GM21367 (cell line): ENCODE measurements around the gene KLHL13.
"Not testable (repeated sequence)": the region's sequence is repeated elsewhere in the genome, so short reads cannot be mapped to it uniquely, and the experiment has no call there.

Source experiments
- ATAC-seq: cut with Tn5 transposase; IDR thresholded peaks from one replicate; pipeline ENCODE4 v1.9.1; 2021; ENCODE audit not compliant: unreplicated experiment

Gene KLHL13

DNA sequence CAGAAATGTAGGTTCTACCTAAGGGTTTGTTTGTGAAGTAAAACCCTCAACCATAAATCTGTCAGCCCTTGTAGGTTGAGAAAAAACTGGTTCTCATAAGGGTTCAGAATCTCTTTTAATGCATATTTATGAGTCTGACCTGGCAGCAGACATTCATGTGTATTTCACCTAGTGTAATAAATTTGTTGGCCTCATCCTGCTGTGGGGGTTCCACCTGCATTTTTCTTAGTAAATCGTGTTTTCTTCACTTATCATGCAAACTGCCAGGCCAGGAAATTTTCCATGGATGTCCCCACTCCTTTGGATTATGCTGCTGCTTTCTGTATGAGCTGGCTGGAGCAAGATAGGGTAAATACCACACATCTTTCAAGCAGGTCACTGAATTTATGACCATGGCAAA lies 42.4 kb downstream of the KLHL13 start:
- ATAC-seq: no peak

DNA sequence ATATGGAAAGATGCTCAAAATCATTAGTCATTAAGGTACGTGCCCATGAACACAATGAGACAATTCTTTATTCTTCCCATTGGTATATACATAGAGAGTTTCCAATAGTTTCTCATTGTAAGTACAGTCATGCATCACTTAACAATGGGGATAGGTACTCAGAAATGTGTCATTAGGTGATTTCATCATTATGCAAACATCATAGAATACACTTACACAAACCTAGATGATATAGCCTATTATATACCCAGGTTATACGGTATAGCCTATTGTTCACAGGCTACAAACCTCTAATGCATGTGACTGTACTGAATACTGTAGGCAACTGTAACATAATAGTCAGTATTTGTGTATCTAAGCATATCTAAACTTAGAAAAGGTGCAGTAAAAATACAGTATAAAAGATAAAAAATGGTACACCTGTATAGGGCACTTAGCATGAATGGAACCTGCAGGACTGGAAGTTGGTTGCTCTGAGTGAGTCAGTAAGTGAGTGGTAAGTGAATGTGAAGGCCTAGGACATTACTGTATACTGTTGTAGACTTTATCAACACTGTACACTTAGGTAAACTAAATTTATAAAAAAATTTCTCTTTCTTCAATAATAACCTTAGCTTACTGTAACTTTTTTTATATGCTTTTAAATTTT lies 49.6 kb downstream of the KLHL13 start:
- ATAC-seq: no peak

DNA sequence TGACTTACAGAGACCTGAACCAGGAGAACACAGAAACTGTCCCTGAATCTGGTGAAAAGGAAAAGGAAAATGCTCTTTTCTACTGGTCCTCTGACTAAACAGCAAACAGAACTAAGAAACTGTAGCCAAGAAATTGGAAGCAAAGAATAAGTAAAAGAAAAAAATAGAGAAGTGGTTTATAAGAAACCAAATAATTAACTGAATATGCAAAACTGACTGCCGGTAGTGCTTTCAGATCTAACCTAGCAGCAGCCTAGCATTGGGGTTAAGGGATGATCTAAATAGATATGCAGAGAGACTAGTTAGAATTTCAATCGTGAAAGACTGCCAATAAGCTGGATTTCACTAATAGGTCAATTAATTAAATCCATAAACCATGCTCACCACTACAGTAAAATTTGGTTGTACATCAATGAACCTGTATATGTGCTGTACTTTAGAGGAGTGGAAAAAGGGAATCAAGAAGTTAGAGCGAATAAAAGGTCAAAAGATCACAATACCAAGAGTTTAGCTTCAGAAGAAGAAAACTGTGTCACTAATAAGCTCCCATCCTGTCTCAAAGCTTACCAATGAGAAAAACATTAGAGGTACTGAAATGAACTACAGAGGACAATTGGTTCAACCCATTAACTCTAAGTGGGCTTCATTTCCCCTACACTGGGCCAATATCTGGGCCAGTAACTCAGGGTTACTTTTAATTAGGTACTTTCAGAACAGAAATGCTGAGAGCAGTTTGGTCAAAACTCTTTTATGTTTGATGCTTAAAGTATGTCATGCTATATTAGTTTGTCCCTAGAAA lies 53.6 kb downstream of the KLHL13 start:
- ATAC-seq: peak; percentile 77

DNA sequence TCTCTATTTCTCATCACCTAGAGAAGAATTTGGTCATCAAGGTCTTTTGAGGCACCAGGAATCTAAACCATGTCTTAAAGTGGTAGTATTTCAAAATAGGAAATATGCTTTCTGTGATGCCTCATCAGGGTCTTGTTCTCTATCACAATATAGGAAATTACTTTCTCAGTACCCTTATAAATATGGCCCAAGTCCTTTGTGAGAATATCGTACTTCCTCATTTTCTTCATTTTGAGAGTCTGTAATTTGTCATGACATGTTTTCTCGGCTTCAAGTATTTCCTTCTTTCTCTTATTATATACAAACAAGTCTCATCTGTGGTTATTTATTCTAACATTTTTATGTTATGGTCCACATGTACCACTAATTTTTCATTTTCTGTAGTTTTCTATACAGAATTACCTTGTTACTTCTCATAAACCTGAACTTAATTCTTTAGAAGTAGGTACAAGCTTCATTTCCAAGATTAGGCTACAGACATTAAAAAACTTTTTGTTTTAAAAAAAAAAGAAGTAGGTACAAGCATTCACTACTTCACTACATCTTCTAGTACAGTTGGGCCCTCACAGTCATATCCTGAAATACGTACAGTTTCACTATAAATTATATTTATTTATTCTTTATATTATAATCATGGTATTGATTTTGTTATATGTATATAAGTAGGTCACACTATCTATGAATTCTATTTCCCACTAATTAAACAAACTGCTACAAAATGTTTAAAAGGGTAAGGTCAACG lies 54.4 kb downstream of the KLHL13 start:
- ATAC-seq: peak; percentile 58

DNA sequence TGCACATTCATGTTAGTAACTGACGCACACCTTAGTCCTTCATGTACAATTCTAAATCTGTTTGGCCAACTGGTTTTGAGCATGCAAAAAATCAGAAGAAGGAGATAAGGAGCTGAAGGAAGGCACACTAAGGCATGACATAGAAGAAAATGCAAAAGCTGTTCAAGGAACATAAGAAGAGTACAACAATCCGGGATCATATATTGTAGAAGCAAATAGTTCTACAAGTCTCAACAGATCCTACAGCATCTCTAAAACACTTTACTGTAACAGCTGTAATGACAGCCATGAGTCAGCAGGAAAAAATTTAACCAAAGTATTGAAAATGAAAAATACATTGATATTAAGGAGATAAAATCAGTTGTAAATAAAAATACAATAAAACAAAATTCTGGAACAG lies 57.7 kb downstream of the KLHL13 start:
- no peak for ATAC-seq

DNA sequence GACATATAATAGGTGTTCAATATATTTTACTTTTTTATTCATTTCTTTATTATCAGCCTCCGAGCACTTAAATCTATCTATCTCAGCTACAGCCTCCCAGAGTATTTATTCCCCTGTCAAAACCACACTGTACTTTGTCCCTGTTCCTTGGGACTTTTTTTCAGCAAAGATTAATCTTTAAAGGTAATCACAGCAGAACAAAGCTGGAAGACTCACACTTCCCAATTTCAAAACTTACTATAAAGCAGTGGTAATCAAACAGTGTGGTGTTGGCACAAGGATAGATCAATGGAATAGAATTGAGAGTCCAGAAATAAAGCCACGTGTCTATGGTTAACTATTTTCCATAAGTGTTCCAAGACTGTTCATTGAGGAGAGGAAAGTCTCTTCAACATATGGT lies 59.7 kb downstream of the KLHL13 start:
- ATAC-seq: no peak

DNA sequence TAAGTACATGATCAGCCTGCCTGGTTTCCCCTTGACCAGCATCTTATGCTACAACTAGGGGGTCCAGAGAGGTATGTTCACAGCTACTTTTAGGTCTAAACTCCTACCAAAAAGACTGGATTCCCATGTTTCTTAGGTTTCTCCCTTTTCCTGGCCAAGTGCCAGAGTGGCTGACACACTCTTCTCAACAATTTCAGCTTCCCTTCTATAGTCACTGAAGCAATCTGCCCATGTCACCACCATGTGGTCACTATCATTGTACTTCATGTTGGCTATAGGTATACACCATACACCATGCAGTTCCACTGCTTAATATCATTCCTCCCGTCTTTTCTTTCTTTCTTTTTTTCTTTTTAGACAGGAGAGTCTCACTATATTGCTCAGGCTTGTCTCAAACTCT lies 66.9 kb downstream of the KLHL13 start:
- no peak for ATAC-seq

DNA sequence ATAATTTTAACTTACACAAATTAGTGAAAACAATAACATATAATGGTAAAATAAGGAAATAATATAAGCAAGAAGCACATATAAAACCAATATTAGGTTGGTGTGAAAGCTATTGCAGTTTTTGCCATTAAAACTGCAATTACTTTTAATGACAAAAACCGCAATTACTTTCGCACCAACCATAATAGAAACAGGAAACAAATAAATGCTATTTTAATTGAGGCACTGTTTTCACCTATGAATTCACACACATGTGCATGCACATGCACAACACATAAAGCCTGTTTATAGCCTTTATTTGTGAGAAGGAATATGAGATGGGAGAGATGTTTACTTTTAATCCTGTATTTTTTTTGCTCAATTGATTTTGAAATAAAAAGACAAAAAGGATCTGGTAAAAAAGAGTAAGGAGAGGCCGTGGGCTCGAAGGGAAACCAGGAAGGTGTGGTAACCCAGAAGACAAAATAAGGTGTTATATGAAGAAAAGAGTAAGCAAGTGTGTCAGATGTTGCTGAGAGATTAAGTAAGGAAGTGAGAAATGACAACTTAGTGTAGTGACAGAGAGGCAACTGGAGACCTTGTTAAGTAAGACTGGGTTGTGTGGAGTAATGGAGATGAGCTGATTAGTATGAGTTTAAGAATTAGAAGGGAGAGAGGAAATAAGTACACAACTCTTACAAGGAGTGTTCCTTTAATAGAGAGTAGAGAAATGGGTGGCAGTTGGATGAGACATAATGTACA lies 69.0 kb downstream of the KLHL13 start:
- ATAC-seq: no peak

DNA sequence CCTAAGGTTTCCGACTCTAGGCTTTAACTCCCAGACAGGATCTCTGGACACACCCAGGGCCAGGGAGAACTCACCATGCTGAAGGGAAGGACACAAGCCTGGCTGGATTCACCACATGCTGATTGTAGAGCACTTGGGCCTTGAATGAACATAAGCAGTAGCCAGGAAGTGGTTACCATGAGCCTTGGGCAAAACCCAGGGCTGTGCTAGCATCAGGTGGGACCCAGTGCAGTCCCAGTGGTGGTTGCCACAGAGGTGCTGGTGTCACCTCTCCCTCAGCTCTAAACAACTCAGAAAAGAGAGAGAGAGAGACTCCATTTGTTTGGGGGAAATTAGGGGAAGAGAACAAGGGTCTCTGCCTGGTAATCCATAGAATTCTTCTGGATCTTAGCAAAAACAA lies 77.0 kb downstream of the KLHL13 start:
- ATAC-seq: no peak

DNA sequence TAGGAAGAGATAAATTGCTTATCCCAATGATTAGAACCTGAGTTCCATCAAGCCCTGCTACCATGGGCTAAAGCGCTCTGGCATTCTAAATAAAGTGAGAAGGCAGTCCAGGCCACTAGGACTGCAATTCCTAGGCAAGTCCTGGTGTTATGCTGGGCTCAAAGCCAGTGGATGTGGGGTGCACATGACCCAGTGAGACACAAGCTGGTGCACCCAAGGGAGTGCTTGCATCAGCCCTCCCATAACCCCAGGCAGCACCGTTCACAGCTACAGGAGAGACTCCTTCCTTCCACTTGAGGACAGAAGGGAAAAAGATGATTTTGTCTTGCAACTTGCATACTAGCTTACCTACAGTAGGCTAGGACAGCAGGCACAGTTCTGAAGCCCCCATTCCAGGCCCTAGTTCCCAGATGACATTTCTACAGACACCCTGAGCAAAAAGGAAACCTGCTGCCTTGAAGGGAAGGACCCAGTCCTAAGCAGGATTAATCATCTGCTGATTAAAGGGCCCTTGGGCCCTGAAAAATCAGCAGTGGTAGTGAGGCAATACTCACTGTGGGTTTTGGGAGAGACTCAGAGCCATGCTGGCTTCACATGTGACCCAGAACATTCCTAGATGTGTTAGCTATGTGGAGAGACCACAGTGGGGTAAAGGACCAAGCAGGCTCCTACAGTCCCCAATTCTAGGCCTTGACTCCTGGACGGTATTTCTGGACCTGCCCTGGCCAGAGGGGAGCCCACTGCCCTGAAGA lies 77.8 kb downstream of the KLHL13 start:
- ATAC-seq: no peak

DNA sequence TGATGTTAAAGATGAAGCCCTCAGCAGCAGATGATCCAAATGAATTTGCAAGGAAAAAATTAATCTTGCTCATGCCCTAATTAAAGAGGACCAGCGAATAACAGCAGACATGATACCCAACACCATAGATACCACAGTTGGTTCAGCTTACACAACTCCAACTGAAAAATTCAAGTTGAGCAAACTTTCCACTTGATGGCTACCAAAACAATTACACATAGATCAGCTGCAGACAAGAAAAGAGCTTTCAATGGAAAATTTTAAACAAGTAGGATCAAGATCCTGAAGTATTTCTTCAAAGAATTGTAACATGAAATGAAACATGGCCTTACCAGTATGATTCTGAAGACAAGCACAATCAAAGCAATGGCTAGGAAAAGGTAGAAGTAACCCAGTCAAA lies 90.0 kb downstream of the KLHL13 start:
- ATAC-seq: no peak

DNA sequence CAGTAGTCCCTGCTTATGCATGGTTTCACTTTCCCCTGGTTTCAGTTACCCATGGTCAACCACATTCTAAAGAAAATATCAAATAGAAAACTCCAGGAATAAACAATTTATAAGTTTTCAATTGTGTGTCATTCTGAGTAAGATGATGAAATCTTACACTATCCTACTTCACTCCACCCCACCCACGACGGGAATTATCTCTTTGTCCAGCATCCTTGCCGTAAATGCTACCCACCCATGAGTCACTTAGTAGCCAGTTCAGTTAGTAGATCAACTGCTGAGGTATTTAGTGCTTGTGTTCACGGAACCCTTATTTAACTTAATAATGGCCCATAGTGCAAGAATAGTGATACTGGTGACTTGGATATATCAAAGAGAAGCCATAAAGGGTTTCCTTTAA lies 91.4 kb downstream of the KLHL13 start:
- ATAC-seq: no peak

DNA sequence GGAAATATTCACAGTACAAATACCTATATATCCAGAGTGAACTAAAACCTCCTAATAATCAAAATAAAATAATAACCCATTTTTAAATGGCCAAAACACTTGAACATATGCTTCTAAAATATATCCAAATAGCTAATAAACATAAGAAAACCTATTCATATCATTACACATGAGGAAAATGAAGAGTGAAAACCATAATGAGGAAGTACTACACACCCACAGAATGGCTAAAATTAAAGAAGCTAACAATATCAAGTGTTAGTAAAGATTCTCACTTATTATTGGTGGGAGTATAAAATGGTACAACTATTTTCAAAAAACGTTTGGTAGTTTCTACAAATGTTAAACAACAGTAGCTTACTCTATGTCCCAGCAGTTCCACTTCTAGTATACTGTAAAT lies 92.1 kb downstream of the KLHL13 start:
- ATAC-seq: no peak

DNA sequence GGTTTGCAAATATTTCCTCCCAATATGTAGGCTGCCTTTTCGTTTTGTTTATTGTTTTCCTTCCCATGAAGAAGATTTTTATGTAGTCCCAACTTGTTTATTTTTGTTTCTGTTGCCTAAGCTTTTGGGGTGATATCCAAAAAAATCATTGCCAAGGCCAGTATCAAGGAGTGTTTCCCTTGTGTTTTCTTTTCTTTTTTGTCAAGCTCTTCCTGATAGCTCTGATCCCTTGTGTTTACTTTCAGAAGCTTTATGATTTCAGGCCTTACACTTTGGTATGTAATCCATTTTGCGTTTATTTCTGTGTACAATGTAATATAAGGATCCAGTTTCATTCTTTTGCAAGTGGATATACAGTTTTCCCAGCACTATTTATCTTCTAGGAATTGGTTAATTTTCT lies 93.9 kb downstream of the KLHL13 start:
- no peak for ATAC-seq

DNA sequence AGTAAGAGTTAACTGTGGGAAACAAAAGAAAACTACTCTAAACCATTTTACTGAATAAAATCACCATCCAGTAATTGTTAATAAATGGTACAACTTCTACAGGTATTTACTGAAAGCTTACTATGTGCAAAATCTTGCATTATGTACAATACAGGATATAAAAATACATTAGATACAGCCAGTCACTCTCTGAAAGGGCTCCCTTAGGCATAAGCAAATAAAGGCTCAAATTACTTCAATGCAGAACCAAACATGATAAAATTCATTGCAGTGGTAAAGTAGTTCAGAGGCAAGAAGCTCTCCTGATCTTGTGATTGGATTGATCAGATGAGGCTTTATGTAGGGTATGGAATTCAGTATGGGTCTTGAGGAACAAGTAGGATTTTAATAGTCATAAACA lies 100.2 kb downstream of the KLHL13 start:
- no peak for ATAC-seq

DNA sequence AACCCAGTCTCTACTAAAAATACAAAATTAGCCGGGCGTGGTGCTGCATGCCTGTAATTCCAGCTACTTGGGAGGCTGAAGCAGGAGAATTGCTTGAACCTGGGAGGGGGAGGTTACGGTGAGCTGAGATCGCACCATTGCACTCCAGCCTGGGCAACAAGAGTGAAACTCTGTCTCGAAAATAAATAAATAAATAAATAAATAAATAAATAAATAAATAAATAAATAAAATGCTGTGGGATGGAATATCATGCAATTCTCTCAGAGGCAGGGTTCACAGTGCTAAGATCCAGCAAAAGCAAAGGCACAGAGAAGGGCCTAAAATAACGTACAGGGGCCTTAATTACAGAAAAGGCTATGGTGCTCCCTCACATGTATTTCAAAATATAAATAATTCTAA lies 114.2 kb downstream of the KLHL13 start:
- not testable (repeated sequence) for ATAC-seq

DNA sequence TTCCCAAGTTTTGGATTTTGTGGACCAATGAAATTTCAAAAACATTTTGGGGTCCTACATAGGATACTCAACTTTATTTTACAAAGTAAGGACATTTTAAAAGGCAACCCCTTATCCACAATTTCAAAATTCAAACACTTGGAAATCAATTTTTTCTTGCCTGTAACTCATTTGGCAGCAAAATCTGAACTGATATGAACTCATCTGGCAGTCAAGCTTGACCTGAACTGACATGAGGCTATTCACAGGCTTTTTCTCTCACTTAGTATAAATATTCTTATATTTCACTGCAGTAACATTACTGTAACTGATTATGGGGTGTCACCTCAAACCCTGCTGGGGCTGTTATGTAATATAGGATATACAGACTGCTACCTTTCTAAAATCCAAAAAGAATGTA lies 116.1 kb downstream of the KLHL13 start:
- ATAC-seq: no peak

DNA sequence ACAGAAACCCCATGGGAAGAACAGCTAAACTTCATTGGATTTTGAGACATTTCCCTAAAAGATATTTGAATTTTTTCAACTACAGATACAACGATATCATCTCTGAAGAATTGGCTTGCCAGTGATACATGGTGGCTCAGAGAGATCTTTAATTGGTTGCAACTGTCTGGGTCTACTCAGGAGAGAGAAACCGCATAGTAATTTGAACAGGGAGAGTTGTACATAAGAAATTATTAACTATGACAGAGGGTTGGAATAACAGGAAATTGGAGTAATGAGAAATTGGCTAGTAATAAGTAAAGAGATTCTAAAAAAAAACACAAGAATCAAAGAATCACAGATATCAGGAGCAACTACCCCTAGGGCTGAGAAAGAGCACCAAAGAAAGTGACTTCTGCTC lies 118.4 kb downstream of the KLHL13 start:
- ATAC-seq: no peak

DNA sequence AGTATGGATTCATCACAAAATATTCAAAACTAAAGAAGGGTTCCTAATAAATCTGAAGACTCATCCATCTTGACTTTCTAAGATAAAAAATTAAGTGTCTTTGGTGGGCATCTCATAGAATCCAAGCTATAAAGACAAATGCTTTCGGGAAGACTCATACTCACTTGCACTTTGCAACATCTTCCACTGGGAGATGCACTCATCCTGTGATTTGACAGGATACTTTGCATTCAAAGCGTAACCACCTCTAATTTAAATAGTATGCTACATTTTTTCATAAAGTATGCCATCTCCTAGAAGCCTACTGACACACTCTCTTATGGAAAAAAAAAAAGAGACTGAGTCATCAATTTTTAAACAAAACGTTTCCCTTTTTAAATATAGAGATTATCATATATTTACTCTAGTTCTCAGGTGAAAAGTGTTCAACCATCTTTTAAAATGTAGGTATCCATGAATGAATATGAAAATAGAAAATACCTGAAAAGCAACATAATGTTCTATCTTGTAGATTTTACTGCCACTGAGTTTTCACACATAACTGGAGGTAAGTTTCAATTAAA lies 119.6 kb downstream of the KLHL13 start:
- ATAC-seq: no peak

DNA sequence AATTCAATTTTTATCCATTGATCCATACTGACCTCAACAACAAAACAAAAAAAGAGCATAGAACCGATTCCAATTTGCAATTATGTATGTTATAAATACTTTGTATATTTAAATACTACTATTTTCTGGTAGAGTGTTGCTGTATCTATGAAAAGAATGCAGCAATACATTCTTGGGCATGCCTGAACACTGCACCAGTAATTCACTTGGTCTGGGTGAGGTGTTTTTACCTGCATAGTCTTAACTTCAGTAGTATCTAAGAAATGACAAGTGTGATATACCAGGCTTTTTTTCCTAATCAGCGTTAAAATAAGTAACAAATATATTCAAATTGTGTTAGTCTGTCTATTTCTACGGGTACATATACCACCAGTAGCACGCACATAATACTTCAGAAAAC lies 120.2 kb downstream of the KLHL13 start:
- no peak for ATAC-seq
